Calu3 (cell line): ENCODE results near the gene POU2F2. TPM values are rescaled to one million over a fixed set of nuclear protein-coding genes. Genes with fewer than 3 reads are reported as not detected.

Experiments used
- BruUV-seq: library from RNA; stranded (reverse); fragments of 400-500 nt; replicated peaks from 2 replicates; lab custom pipeline; 2021; lab: Mats Ljungman, UMichigan
- CTCF ChIA-PET: fragments of 300-600 bp; sonication (Branson Sonifier 250); formaldehyde crosslinking; loops from one replicate; lab custom pipeline; 2022; ENCODE audit warnings: antibody characterized with exemption; lab: Charles Lee
- DNase-seq: peaks from one replicate; pipeline ENCODE4 v3.0.0; 2022
- H3K27ac Mint-ChIP-seq: one replicate; pipeline ENCODE4 v1.8.0; 2022; ENCODE audit warnings: mixed read lengths; ENCODE audit not compliant: unreplicated experiment
- H3K27me3 Mint-ChIP-seq: one replicate; pipeline ENCODE4 v1.8.0; 2022; ENCODE audit warnings: mixed read lengths; ENCODE audit not compliant: unreplicated experiment
- H3K36me3 Mint-ChIP-seq: one replicate; pipeline ENCODE4 v1.8.0; 2022; ENCODE audit warnings: mild to moderate bottlenecking, moderate library complexity, mixed read lengths; ENCODE audit not compliant: insufficient read depth, unreplicated experiment
- H3K4me1 Mint-ChIP-seq: one replicate; pipeline ENCODE4 v1.8.0; 2022; ENCODE audit warnings: mild to moderate bottlenecking, low read depth, mixed read lengths; ENCODE audit not compliant: unreplicated experiment
- H3K4me3 Mint-ChIP-seq: one replicate; pipeline ENCODE4 v1.8.0; 2022; ENCODE audit warnings: mild to moderate bottlenecking, low read depth, moderate library complexity, mixed read lengths; ENCODE audit not compliant: unreplicated experiment
- H3K9me3 Mint-ChIP-seq: one replicate; pipeline ENCODE4 v1.8.0; 2022; ENCODE audit warnings: low read depth, mixed read lengths; ENCODE audit not compliant: unreplicated experiment
- intact Hi-C: fragments of 100-400 bp; cut with micrococcal nuclease; formaldehyde crosslinking; loops from one replicate; pipeline ENCODE4 v1.10.0; 2022; ENCODE audit not compliant: unreplicated experiment
- total RNA-seq: library from RNA; stranded (reverse); gene quantifications from 2 replicates; pipeline ENCODE4 v1.2.3, GENCODE V29; 2022
- TF ChIP-seq, protein P1 (sequence below): fragments of 200-600 bp; IDR thresholded peaks from one replicate; pipeline ENCODE4 v1.8.0; 2022; ENCODE audit warnings: antibody characterized with exemption; ENCODE audit not compliant: unreplicated experiment

The POU2F2 gene
- total RNA-seq, 1 experiment from 2014 or later, result 4.6 TPM

GRCh38 chr19:42176649-42176989, 44.4 kb upstream of the POU2F2 start:
- Mint-ChIP-seq H3K27me3 (peaks cover 2% of the 10 kb centered on the region), H3K4me1 (peaks cover 25% of the 10 kb centered on the region), H3K27ac (no peak overlapping the region), H3K36me3 (peaks cover 5% of the 10 kb centered on the region), H3K9me3 (no peaks in the 10 kb centered on the region), H3K4me3 (peak overlapping the region; percentile 40)
- no TSS peak for BruUV-seq
- TF ChIP-seq, protein P1, sequence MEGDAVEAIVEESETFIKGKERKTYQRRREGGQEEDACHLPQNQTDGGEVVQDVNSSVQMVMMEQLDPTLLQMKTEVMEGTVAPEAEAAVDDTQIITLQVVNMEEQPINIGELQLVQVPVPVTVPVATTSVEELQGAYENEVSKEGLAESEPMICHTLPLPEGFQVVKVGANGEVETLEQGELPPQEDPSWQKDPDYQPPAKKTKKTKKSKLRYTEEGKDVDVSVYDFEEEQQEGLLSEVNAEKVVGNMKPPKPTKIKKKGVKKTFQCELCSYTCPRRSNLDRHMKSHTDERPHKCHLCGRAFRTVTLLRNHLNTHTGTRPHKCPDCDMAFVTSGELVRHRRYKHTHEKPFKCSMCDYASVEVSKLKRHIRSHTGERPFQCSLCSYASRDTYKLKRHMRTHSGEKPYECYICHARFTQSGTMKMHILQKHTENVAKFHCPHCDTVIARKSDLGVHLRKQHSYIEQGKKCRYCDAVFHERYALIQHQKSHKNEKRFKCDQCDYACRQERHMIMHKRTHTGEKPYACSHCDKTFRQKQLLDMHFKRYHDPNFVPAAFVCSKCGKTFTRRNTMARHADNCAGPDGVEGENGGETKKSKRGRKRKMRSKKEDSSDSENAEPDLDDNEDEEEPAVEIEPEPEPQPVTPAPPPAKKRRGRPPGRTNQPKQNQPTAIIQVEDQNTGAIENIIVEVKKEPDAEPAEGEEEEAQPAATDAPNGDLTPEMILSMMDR, result no peak
- DNase-seq, result no peak
- CTCF ChIA-PET, result interaction anchor here (0.5 to 1.7 kb wide), 15 partner anchors 9 to 95 kb away, joined by 3 to 14 read pairs (median 4); partner anchors contain the start of gene DEDD2
- intact Hi-C loops, result no loop called here

DNA sequence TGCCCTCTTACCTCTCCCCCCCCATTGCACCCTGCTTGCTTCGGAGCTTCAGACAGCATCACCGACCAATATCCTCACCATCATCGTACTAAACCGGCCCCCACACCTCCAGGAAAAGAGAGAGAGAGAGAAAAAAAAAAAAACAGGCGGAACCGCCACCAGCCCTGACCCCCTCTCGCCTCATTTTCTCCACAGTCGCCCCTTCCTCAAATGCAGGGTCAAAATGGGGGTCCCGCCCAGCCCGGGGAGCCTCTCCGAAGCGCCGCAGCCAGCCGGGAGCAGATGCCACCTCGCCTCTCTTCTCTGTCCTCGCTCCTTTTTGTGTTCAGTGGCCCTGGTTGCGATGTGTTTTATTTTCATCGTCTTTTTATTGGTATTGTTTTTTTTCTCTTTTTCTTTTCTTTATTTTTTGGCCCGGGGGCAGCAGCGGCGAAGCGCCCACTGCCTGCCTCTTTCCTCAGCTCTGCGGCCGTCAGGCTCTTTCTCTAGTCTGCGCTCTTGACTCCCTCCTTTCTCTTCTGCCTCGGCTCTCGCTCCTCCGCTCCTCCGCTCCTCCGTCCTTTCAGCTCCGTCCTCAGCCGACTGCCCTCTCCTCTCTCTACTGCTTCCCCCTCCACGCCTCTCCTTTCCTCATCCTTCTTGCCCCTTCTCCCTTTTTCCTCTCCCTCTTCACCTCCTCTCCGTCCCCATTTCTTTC, 43.9 kb upstream of the POU2F2 start:
- no TSS peak for BruUV-seq
- DNase-seq, result no peak
- Mint-ChIP-seq H3K27ac (no peak overlapping the region), H3K36me3 (peaks cover 5% of the 10 kb centered on the region), H3K4me1 (peaks cover 30% of the 10 kb centered on the region), H3K27me3 (no peaks in the 10 kb centered on the region), H3K4me3 (peak overlapping the region; percentile 40), H3K9me3 (no peaks in the 10 kb centered on the region)
- TF ChIP-seq, protein P1, result no peak
- CTCF ChIA-PET, result interaction anchor here (0.5 to 1.7 kb wide), 14 partner anchors 10 to 94 kb away, joined by 3 to 14 read pairs (median 4); partner anchors contain the start of gene DEDD2
- intact Hi-C loops, result no loop called here

DNA sequence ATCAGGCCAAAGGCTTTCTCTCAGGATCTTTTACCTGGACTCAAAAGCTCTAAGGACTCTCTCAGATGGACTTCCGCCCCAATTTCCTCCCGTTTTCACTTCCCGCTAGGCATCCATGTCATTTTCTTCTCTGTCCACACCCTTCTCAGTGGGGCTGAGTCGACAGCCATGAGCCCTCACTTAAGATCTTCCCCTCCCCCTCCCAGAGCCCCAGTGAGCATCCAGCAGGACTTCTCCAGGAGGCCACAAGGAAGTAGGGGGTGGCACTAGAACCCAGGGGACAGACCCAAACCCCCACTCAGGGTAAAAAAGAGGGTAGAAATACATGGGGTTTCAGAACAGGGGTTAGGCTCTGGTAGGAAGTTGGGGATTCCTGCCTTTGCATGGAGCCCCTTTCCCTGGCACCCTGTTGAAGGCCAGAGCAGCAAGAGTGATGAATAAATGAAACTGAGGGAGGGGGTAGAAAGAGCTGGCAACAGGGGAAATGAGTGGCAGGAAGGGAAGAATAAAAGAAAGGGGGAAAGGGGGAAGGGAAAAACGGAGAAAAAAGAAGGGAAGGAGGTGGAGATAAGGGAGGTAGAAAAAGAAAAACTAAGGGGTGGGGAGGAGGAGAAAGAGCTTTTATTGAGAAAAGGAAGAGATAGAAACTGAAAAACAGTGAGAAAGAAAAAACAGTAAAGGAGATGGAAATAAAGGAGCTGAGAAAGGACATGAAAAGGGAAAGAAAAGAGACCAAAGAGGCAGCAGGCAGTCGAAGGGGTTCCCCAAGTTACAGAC, 42.9 kb upstream of the POU2F2 start:
- no peaks in the 10 kb centered on the region for H3K9me3 Mint-ChIP-seq
- TF ChIP-seq, protein P1, result no peak
- BruUV-seq, result no TSS peak
- DNase-seq, result no peak
- CTCF ChIA-PET, result interaction anchor here (1.7 kb wide), 1 partner anchor 22 kb away, joined by 5 read pairs; no protein-coding TSS in a partner anchor
- H3K4me3 Mint-ChIP-seq, result peak overlapping the region; percentile 40
- peaks cover 35% of the 10 kb centered on the region for H3K4me1 Mint-ChIP-seq
- intact Hi-C loops, result no loop called here
- no peaks in the 10 kb centered on the region for H3K27me3 Mint-ChIP-seq
- no peak overlapping the region for H3K27ac Mint-ChIP-seq
- peaks cover 5% of the 10 kb centered on the region for H3K36me3 Mint-ChIP-seq

GRCh38 chr19:42174188-42174587, 41.9 kb upstream of the POU2F2 start:
- intact Hi-C loops, result no loop called here
- TF ChIP-seq, protein P1, result no peak
- CTCF ChIA-PET, result no interaction called here

More at GRCh38 chr19:42174188-42174587, 41.9 kb upstream of the POU2F2 start:
- H3K4me3 Mint-ChIP-seq, result no peak overlapping the region
- no peaks in the 10 kb centered on the region for H3K27me3 Mint-ChIP-seq
- H3K4me1 Mint-ChIP-seq, result peaks cover 35% of the 10 kb centered on the region
- no TSS peak for BruUV-seq
- no peak for DNase-seq
- H3K9me3 Mint-ChIP-seq, result no peaks in the 10 kb centered on the region
- H3K36me3 Mint-ChIP-seq, result peaks cover 5% of the 10 kb centered on the region
- no peak overlapping the region for H3K27ac Mint-ChIP-seq
